ENCODE results near the gene GOSR2.
"Not testable (repeated sequence)": the region's sequence is repeated elsewhere in the genome, so short reads cannot be mapped to it uniquely, and the experiment has no call there.

Gene GOSR2

DNA sequence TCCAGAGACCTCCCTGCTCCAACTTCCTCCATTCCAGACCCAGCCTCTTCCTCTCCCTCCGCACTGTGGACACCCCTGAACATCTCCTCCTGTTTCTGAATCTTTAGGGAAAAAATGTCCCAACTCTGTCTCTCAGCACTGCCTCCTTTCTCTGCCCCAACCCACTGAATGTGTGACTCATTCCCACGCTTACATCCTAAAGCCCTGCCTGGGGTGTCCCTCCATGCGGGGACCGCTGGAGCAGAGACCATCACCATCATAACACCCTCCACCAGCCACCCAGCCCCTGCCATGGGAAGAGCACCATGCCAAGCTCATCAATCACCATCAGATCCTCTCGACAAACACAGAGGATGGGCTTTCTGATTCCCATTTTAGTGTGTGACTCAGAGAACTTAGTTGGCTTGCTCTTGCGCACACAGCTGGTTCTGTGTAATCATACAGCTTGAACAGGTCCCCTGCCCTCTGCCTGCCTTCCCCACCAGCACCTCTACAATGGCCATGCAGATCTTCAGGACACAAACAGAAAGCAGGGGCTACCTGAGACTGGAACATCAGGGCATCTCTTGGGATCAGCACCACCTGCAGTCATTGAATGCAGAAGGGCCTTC is 45.4 kb downstream of the GOSR2 start:
- DNase-seq: peak; percentile 34

DNA sequence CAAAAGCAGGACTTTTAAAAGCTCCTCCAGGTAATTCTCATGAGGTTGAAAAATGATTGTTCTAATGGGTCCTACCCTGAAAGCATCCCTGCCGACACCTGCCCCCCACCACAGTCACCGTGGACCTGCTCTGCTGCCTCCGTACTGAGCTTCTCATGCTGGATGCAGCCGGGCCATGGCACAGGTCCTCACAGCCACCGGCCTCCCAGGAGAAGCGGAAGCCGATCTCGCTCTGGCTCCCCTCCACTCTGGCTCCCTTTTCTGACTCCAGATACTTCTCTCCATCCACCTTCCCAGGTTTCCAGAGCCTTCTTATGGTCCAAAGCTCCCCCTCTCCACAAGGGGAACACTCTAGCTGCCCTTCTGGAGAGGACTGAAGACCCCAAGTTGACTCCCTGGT is 45.9 kb downstream of the GOSR2 start:
- no peak for DNase-seq

DNA sequence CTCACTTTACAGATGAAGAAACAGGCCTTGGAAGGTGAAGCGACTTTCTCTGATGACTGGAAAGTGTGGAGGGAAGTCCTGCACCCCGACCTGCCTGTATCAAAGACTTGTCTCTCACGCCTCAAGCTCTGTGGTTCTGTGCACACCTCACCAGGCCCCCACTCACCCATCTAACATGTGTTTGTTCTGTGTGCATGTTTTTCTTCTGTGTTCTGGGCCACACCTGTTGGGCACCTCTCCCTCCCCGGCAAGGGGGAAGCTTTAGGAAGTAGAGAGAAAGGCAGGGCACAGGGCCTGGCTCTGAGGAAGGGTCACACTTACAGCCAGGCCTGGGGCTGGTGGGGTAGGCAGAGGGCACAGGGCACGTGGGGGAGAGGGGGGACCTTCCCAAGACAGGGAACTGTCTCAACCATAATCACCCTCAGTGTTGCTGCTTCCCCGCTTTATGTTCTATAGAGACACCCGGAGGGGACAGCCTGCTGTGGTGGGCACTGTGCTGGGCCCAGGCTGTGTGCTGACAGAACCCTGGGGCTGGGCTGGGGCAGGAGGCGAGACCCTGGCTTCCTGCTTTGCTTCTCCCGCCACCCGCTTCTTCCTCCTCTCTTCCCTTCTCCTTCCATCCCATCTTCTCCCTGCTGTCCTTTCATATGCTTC is 48.8 kb downstream of the GOSR2 start:
- DNase-seq: no peak

DNA sequence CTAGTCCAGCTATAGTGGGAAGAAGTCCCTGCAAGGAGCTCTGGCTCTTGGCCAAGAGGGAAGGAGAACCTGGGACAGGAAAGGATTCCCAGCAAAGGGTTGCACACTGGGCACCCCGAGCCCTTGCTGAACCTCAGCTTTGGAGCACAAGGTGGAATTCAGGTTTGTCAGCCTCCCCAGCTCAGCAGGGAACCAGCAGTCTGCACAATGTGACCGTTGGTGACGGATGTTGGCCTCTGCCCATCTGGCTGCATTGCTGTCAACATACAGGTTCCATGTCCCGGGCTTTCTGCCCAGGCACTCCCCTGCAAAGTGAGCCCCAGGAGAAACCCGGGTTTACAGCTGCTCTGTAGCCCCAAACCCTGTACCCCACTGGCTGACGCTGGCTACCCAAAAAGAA is 49.4 kb downstream of the GOSR2 start:
- DNase-seq: no peak

DNA sequence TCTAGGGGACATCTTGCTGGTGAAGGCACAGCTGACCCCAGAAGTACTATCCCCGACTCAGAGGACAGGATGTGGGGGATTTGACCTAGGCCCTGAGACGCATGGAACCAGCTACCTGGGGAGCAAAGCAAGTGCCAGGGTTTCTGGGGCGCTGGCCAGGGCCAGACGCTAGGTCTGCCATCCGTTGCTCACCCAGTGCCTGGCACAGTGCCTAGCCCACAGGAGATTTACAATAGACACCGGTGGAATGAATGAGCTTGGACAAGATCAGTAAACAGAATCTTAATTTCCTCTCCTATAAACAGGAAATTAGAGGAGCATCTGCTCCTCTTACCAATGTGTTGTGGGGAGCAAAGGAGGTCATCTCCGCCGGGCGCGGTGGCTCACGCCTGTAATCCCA is 51.1 kb downstream of the GOSR2 start:
- no peak for DNase-seq

DNA sequence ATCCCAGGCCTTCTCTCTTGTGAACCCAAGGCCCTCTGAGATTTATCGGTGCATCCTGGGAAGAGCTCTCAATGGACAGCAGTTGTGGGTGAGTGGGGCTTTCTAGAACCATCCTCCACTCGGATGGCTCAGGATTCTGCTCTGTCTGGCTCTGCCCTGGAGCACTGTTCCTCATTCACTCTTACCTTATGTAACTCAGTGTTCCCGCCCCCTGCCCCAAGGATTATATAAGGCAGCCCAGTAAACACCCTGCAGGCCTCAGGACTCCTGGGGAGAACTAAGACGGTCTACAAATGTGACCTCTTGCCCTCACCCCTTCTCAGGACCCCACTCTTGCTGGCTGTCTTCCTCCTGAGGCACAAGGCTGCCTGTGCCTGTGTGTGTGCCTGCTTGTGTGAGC is 52.3 kb downstream of the GOSR2 start:
- DNase-seq: no peak

DNA sequence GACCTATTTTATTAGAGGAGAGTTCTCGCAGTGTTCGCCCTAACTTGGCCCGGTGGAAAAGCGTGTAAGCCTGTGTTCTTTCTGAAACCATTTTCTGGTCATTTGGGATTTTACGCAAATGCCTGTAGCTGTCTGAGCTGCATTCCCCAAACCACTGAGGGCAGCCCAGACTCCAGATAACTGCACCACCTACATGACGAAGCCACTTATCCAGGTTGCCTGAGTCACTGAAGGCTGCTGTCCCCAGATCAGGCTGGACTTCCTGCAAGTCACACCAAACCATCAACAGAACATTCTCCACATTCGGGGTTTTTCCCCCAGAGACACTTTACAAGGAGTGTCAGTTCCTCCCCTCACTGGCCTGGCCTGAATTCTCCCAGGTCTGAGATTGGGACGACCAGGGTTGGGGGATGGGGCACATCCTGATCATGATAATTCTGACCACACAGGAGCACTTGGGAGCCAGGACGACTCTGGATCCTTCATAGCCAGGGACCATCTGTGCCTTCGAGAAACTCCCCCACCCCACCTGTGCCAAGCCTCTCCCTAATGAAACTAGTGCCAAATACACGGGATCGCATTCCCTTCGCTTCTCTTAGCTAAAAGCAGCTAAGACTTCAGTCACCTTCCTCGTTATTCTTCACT is 53.8 kb downstream of the GOSR2 start:
- DNase-seq: peak; percentile 57

DNA sequence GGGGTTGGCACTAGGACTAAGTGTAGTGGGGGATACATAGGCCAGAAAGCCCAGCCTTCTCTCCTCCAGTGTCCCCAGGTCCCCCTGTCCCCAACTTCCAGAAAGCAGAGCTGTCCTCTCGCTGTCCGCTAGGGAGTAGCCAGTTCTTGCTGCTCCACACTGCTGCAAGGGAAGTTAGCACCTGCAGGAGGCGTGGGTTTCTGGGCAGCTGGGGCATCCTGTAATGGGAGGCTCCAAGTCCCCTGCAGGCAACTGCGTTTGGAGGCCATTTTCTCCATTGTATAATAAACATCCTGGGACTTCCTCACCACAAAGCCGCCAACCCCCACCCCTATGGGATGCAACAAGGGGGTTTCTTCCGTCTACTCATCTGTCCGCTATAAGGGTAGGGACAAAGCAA is 54.4 kb downstream of the GOSR2 start:
- DNase-seq: peak; percentile 98

DNA sequence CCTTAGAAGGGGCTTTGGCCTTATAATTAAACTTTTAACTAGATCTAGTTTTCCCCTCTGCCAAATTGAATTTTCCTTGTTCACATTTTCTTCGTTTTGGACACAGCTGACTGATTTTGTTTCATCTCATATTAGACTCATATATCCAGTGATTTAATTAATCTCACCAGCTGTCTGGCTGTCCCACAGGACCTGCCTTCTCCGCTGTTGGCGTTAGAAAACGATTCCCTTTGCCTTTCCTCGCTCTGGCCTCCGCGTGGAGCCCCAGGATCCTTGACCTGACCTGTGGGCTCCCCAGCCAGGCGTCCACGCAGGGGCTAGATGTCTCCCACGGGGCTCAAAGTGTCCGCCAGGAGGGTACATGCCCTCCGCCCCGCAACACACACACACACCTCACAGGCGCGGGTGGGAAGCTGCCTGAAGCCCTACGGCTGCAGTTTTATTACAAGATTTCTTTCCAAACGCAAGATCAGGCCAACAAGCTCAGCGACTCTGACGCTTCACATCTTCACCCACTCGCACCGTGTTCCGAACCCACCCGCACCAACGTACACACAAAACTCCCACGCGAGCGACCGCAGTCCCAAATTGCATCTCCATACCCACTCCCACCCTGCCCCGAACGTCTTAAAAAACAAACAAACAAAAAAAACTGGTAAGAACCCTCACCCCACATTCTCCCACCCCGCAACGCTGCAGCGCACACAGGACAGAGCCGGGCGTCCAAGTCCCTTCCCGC is 55.0 kb downstream of the GOSR2 start:
- DNase-seq: peak; percentile 63

DNA sequence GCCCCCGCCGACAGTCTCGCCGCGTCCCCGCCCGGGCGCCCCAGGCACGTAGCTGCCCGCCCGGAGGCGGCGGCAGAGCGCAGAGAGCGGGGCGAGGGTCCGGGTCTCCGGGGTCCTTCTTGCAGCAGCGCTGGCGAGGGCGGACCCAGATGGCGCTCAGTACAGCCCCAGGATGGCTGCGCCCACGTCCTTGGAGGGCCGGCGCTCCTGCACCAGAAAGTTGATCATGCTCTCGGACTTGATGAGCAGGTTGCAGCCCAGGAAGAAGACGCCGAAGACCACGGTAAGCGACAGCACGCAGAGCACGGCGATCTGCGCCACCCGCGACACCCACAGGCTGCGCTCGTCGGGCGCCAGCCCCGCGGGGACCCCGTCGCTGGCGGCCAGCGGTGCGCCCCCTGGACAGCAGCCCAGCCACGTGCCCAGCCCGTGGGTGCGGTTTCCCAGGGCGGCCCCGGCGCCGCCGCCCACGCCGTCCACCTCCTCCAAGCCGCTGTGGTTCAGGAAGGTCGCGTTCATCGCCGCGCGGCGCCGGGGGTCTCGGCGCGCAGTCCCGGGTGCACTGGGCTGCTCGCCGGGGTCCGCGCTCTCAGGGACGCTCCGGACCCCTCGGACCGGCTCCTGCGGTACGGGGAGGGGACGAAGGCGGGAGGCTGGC is 55.7 kb downstream of the GOSR2 start:
- DNase-seq: peak; percentile 77

DNA sequence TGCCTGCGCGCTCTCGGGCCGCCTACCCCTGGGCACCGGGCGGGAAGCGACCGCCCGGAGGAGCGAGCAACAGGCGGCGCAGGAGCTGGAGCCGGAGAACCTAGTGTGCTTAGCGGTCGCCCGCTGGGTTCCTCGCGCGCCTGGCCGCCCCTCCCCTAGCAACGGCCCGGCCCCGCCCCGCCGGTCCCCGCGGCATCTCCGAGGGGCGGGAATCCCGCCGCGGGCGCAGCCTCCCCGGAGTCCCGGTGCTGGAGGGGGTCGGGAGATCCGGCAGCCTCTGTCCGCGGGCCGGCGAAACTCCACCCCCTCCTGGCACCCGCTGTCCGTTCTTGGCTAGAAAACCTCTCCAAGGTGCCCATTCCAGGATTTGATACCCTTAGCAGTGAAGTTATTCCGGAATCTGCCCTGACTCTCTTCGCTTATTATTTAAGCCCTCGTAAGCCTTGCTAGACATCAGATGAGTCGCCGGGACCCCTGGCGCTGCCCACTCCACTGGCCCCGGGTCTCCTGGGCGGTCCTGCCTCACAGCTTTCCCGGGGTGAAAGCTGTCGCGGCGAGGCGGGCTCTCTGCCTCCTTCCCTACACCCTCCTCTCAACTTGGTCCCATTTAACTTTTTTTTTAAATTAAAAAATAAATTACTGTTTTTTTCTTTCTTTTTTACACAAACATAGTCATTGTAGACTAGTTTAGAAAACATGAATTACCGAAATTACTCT is 56.3 kb downstream of the GOSR2 start, which contains the start of gene RPRML:
TSS of gene RPRML (minus strand) at position 107 of the 717 bp plus-strand sequence. CDS start 246 bp downstream, outside the sequence.
- DNase-seq: peak; percentile 87

DNA sequence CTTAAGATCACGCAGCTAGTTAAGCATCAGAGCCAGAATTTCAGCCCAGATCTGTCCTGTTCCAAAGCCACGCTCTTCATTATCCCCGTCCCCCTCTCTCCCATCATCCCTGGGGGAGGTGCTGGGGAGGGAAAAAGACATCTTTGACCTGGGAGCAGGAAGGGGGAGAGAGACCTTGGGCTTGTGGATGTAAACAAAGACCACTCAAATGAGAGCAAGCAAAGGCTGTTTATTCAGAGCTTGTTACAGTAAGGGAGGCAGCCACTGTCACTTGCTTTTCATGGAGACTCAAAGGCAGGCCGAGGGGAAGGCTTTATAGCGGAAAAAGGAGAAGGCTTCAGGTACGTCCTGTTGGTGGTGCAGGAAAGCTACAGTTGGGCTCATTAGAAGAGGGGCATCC is 59.6 kb downstream of the GOSR2 start:
- DNase-seq: no peak

DNA sequence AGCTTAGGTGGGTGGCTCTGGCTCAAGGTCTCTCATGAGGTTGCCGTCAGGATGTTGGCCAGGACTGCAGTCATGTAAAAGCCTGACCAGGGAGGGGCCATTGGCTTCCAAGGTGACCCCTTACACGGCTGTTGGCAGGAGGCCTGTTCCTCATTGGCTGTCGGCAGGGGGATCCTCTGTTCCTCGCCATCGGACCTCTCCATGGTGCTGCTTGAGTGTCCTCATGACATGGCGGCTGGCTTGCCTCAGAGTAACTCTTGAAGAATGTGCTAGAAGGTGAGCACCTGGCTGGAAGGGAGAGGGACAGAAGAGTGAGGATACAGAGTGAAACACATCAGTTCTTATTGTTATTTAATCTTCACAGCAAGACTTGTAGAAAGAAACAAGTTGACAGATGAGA is 60.8 kb downstream of the GOSR2 start:
- peak; percentile 45 for DNase-seq

DNA sequence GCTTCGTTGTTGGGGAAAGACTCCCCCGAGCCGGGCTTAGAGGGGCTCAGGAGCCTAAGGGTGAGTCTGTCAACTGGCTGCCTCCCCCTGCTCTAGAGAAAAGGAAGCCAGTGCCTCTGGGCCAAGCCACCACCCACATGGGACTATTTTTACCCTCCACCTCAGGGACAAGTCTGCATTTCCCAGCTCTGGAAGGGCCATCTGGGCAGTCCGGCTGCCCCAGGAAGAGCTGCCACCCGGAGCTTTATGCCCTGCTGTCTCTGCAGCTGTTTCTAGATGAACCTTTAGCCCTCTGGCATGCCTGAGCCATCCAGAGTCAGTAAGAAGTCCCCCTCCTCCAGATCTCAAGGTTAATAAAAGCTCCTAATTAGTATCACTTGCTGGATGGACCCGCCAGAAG is 61.4 kb downstream of the GOSR2 start:
- peak; percentile 87 for DNase-seq

DNA sequence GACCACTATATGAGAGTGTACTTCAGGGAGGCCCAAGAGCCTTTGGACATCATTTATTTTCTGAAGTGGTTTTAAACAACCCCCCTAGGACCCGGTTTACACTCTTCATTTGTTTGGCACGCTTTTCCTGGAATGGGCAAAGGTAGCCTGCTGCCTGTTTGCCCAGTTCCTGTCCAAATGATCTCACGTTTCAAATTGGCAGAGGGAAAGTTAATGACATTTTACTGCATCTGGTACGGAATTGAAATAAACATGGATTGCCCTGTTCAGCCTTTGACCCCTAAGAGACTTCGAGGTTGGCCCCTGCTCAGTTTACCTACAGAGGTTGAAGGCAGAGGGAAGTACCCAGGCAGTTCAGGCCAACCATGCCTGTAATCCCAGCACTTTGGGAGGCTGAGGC is 61.9 kb downstream of the GOSR2 start:
- peak; percentile 97 for DNase-seq

DNA sequence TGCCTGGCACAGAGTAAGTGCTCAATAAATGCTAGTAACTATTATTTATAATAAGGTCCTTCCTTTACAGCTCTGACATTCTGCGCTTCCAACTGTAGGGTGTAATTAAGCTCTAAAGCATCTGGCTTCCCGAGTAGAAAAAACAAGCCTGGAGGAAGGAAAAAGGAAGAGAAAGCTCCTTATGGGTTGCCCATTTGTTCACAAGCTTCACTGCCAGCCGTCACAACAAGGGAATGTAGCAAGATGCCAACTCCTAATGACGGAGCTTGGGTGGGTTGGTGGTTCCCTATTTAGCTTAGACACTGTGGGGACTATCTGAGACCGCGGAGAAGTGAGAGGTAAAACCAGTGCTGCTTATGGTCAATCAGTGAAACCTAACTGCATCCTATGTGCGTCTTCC is 63.4 kb downstream of the GOSR2 start:
- DNase-seq: no peak

DNA sequence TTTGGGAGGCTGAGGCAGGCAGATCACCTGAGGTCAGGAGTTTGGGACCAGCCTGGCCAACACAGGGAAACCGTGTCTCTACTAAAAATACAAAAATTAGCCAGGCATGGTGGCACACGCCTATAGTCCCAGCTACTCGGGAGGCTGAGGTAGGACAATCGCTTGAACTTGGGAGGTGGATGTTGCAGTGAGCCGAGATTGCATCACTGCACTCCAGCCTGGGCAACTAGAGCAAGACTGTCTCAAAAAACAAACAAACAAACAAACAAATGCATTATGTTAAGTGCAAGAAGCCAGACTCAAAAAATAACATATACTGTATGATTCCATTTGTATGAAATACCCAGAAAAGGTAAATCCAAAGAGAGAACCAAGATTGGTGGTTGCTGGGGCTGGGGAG is 65.0 kb downstream of the GOSR2 start:
- not testable (repeated sequence) for DNase-seq

DNA sequence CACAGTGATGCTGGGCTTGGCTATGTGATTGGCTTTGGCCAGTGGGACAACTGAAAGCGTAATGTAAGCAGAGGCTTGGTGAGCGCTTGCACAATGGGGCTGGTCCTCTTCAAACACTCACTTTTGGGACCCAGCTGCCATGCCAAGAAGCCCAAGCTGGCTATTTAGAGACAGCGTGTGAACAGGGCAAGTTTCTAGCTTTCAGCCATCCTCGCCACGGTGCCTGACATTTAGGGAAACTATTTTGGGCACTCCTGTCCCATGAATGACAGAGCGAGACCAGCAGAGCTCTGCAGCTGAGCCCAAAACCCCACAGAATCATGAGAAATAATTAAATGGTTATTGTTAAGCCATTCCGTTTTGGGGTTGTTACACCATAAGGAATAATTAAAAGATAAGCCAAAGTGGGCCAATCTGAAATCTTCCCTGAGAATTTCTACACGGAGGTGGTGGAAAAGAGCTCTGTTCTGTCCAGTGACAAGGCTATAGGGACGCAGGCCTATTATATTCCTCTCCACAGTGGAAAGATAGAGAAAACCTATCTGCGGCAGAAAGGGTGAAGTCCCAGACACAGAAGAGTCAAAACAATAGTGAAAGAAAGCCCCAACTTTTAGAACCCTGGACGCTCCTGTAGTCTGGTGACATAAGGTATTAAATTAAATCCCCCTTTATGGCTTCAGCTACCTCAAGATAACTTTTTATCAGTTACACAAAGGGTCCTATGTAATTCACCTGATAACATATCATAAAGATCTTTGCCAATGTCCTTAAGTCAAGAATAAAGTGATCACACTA is 66.9 kb downstream of the GOSR2 start:
- DNase-seq: no peak

DNA sequence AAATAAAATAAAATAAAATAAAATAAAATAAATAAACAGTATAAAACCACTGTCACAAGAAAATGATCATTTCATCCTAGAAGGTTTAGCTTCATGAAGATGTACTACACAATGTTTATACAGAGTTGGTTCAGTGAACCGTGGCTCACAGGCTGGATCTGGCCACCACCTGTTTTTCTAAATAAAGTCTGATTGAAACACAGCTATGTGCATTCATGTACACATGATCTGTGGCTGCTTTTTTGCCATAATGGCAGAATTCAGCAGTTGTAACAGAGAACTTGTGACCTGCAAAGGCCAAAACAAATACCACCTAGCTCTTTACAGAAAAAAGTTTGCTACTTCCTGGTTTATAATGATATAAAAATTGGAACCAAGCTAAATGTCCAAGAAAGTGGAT is 68.7 kb downstream of the GOSR2 start:
- DNase-seq: peak; percentile 68
